GM18907 (cell line): ENCODE measurements around the gene VIM.
"Not testable (repeated sequence)": the region's sequence is repeated elsewhere in the genome, so short reads cannot be mapped to it uniquely, and the experiment has no call there.

Experiments used
- ATAC-seq: cut with Tn5 transposase; IDR thresholded peaks from one replicate; pipeline ENCODE4 v1.9.1; 2021; ENCODE audit warnings: mild to moderate bottlenecking, moderate library complexity; ENCODE audit not compliant: unreplicated experiment

Gene VIM

GRCh38 chr10:17231788-17232187, 3.7 kb downstream of the VIM start:
- ATAC-seq = no peak

GRCh38 chr10:17232276-17232960, 4.4 kb downstream of the VIM start:
- no peak for ATAC-seq

- ATAC-seq = no peak
Measured at GRCh38 chr10:17233286-17233991, 5.4 kb downstream of the VIM start.

- ATAC-seq = no peak
Measured at GRCh38 chr10:17234431-17234945, 6.4 kb downstream of the VIM start.

GRCh38 chr10:17235136-17235535, 7.1 kb downstream of the VIM start:
- ATAC-seq = no peak

GRCh38 chr10:17236468-17237148, 8.6 kb downstream of the VIM start:
- no peak for ATAC-seq

GRCh38 chr10:17237149-17237527, 9.1 kb downstream of the VIM start:
- no peak for ATAC-seq

GRCh38 chr10:17237915-17238444, 9.9 kb downstream of the VIM start:
- no peak for ATAC-seq

- ATAC-seq = no peak
Measured at GRCh38 chr10:17238445-17239291, 10.6 kb downstream of the VIM start.

- no peak for ATAC-seq
Measured at GRCh38 chr10:17239345-17240085, 11.5 kb downstream of the VIM start.

- ATAC-seq = no peak
Measured at GRCh38 chr10:17240096-17240495, 12.1 kb downstream of the VIM start.

GRCh38 chr10:17240616-17241015, 12.6 kb downstream of the VIM start:
- no peak for ATAC-seq

- no peak for ATAC-seq
Measured at GRCh38 chr10:17241611-17242333, 13.7 kb downstream of the VIM start.

GRCh38 chr10:17244700-17245365, 16.8 kb downstream of the VIM start:
- no peak for ATAC-seq

GRCh38 chr10:17247210-17247609, 19.2 kb downstream of the VIM start:
- ATAC-seq = no peak

GRCh38 chr10:17248964-17249363, 20.9 kb downstream of the VIM start:
- no peak for ATAC-seq

GRCh38 chr10:17249820-17250219, 21.8 kb downstream of the VIM start:
- ATAC-seq = peak; percentile 39

- no peak for ATAC-seq
Measured at GRCh38 chr10:17250736-17251135, 22.7 kb downstream of the VIM start.

GRCh38 chr10:17254543-17255050, 26.6 kb downstream of the VIM start:
- ATAC-seq = not testable (repeated sequence)
